GM23338 (cell line): ENCODE measurements around the gene ELOVL6. TPM values are rescaled to one million over a fixed set of nuclear protein-coding genes. Genes with fewer than 3 reads are reported as not detected.

Experiments
- ATAC-seq: fragments of 200-7000 bp; cut with Tn5 transposase; 3 replicates; pipeline ENCODE4 v1.9.1; 2020
- DNase-seq: peaks from one replicate; pipeline ENCODE4 v3.0.0-alpha.2; 2015; ENCODE audit warnings: low spot score
- H2AFZ ChIP-seq: fragments of 200-600 bp; sonication (generic); 2 replicates; pipeline ENCODE4 v1.8.0; 2016; ENCODE audit warnings: antibody characterized with exemption, mild to moderate bottlenecking, moderate library complexity
- H3F3A ChIP-seq: fragments of 200-600 bp; sonication (generic); replicated peaks from 2 replicates; pipeline ENCODE4 v1.8.0; 2017; ENCODE audit warnings: antibody characterized with exemption, mixed run types, low read depth
- H3K27ac ChIP-seq: fragments of 200-600 bp; sonication (generic); 2 replicates; pipeline ENCODE4 v1.6.1; 2016; ENCODE audit warnings: low read depth
- H3K27me3 ChIP-seq: fragments of 200-600 bp; sonication (generic); 2 replicates; pipeline ENCODE4 v1.8.0; 2016; ENCODE audit warnings: mild to moderate bottlenecking, mixed run types, moderate library complexity; ENCODE audit not compliant: insufficient read depth
- H3K36me3 ChIP-seq: fragments of 200-600 bp; sonication (generic); 2 replicates; pipeline ENCODE4 v1.8.0; 2016; ENCODE audit warnings: mild to moderate bottlenecking; ENCODE audit not compliant: insufficient read depth
- H3K4me1 ChIP-seq: fragments of 200-600 bp; sonication (generic); 2 replicates; pipeline ENCODE4 v1.8.0; 2016; ENCODE audit warnings: mild to moderate bottlenecking, moderate library complexity; ENCODE audit not compliant: insufficient read depth
- H3K4me2 ChIP-seq: fragments of 200-600 bp; sonication (generic); 2 replicates; pipeline ENCODE4 v1.7.1; 2017; ENCODE audit warnings: mixed run types
- H3K4me3 ChIP-seq: fragments of 200-600 bp; sonication (generic); 2 replicates; pipeline ENCODE4 v1.6.1; 2016; ENCODE audit warnings: mixed run types
- H3K79me2 ChIP-seq: fragments of 200-600 bp; sonication (generic); replicated peaks from 2 replicates; pipeline ENCODE4 v1.8.0; 2017; ENCODE audit warnings: mild to moderate bottlenecking; ENCODE audit not compliant: insufficient read depth
- H3K9me2 ChIP-seq: fragments of 200-600 bp; sonication (generic); 2 replicates; pipeline ENCODE4 v1.8.0; 2017; ENCODE audit not compliant: insufficient read depth
- H4K20me1 ChIP-seq: fragments of 200-600 bp; sonication (generic); replicated peaks from 2 replicates; pipeline ENCODE4 v1.8.0; 2017; ENCODE audit warnings: mild to moderate bottlenecking; ENCODE audit not compliant: insufficient read depth
- H3K27ac Mint-ChIP-seq: 2 replicates; pipeline ENCODE4 v1.8.0; 2020; ENCODE audit warnings: inconsistent platforms, mild to moderate bottlenecking, moderate library complexity, mixed read lengths
- H3K27me3 Mint-ChIP-seq: 3 replicates; pipeline ENCODE4 v1.8.0; 2022; ENCODE audit warnings: low read depth, mild to moderate bottlenecking, moderate library complexity, mixed read lengths, inconsistent platforms; ENCODE audit not compliant: insufficient read depth, poor library complexity
- H3K36me3 Mint-ChIP-seq: 3 replicates; pipeline ENCODE4 v1.8.0; 2021; ENCODE audit warnings: low read depth, mild to moderate bottlenecking, inconsistent platforms, moderate library complexity, mixed read lengths
- H3K4me1 Mint-ChIP-seq: 3 replicates; pipeline ENCODE4 v1.8.0; 2020; ENCODE audit warnings: mild to moderate bottlenecking, inconsistent platforms, mixed read lengths
- H3K4me3 Mint-ChIP-seq: 3 replicates; pipeline ENCODE4 v1.8.0; 2021; ENCODE audit warnings: moderate library complexity, mild to moderate bottlenecking, inconsistent platforms, mixed read lengths
- H3K9me3 Mint-ChIP-seq: 3 replicates; pipeline ENCODE4 v1.8.0; 2020; ENCODE audit warnings: moderate library complexity, mild to moderate bottlenecking, inconsistent platforms, mixed read lengths
- CREB1 ChIP-seq: fragments of 250-450 bp; sonication (Bioruptor Pico); IDR thresholded peaks from 2 replicates; pipeline ENCODE4 v1.5.0; 2020; ENCODE audit warnings: low read depth, mild to moderate bottlenecking, moderate library complexity
- CTCF ChIP-seq, 2 experiments: fragments of 200-600 bp in 1 of 2; sonication (generic) in 1 of 2; conservative IDR thresholded peaks; 2 replicates each; pipeline versions ENCODE4 v1.5.1 to v1.6.1; 2016 to 2017; ENCODE audit warnings: antibody characterized with exemption in 2 of 2, low read depth in 2 of 2, mild to moderate bottlenecking in 2 of 2, moderate library complexity in 1 of 2
- ETS1 ChIP-seq: IDR thresholded peaks from 2 replicates; pipeline ENCODE4 v1.6.1; 2016; ENCODE audit warnings: antibody characterized with exemption
- EZH2 ChIP-seq: fragments of 200-600 bp; sonication (generic); IDR thresholded peaks from one replicate; pipeline ENCODE4 v1.8.0; 2017; ENCODE audit warnings: antibody characterized with exemption, mild to moderate bottlenecking, low read depth; ENCODE audit not compliant: unreplicated experiment
- EZH2phosphoT487 ChIP-seq: fragments of 200-600 bp; sonication (generic); IDR thresholded peaks from one replicate; pipeline ENCODE4 v1.8.1; 2018; ENCODE audit warnings: antibody characterized with exemption; ENCODE audit not compliant: unreplicated experiment
- JUNB ChIP-seq: IDR thresholded peaks from one replicate; pipeline ENCODE4 v1.6.1; 2016; ENCODE audit warnings: antibody characterized with exemption; ENCODE audit not compliant: unreplicated experiment
- NANOG ChIP-seq: IDR thresholded peaks from 2 replicates; pipeline ENCODE4 v1.6.1; 2016; ENCODE audit warnings: antibody characterized with exemption, borderline replicate concordance
- POLR2AphosphoS5 ChIP-seq: IDR thresholded peaks from 2 replicates; pipeline ENCODE4 v1.6.1; 2016; ENCODE audit warnings: antibody characterized with exemption, low read depth
- REST ChIP-seq: IDR thresholded peaks from one replicate; pipeline ENCODE4 v1.6.1; 2018; ENCODE audit warnings: antibody characterized with exemption; ENCODE audit not compliant: unreplicated experiment
- STAT1 ChIP-seq: IDR thresholded peaks from one replicate; pipeline ENCODE4 v1.6.1; 2016; ENCODE audit warnings: antibody characterized with exemption; ENCODE audit not compliant: unreplicated experiment
- ZNF114 ChIP-seq: fragments of 250-450 bp; sonication (Bioruptor Pico); IDR thresholded peaks from 2 replicates; pipeline ENCODE4 v1.5.0; 2020; ENCODE audit warnings: mild to moderate bottlenecking, moderate library complexity
- ZNF331 ChIP-seq: fragments of 250-450 bp; sonication (Bioruptor Pico); IDR thresholded peaks from 2 replicates; pipeline ENCODE4 v1.5.0; 2020; ENCODE audit warnings: low read depth, mild to moderate bottlenecking, moderate library complexity
- polyA plus RNA-seq: library from polyadenylated mRNA; unstranded; fragments of >200 nt; fragmentation: Nextera tagmentation; extraction: Ambion mirVana; gene quantifications from 2 replicates; pipeline ENCODE4 v1.2.1, GENCODE V29; 2016
- total RNA-seq: library from RNA; depleted of rRNA; stranded (reverse); fragments of >200 nt; shearing (Covaris generic); gene quantifications from 2 replicates; pipeline ENCODE4 v1.2.3, GENCODE V29; 2014

The ELOVL6 gene
- total and polyA plus RNA-seq, 2 experiments from 2014 or later, result 82.7 to 89.5 TPM

GRCh38 chr4:110034026-110034393 is 164.4 kb downstream of the ELOVL6 start (continued):
- TF ChIP-seq STAT1, result no peak
- no peak for TF ChIP-seq REST
- TF ChIP-seq JUNB, result no peak
- TF ChIP-seq NANOG, result no peak
- no peak for TF ChIP-seq ZNF331
- no peak for TF ChIP-seq ETS1
- TF ChIP-seq EZH2, result no peak

- no peak overlapping the region for H3K4me2 ChIP-seq
- no peaks in the 10 kb centered on the region for H4K20me1 ChIP-seq
- H3F3A ChIP-seq, result no peaks in the 10 kb centered on the region
- no peaks in the 10 kb centered on the region; the same call in 1 of the 2 replicates for H3K9me2 ChIP-seq
- DNase-seq, result no peak
- no peaks in the 10 kb centered on the region for H3K79me2 ChIP-seq
- Mint-ChIP-seq H3K27me3 (no peaks in the 10 kb centered on the region), H3K4me1 (peaks cover 11% of the 10 kb centered on the region), H3K36me3 (no peaks in the 10 kb centered on the region), H3K27ac (no peak overlapping the region), H3K9me3 (no peaks in the 10 kb centered on the region), H3K4me3 (no peak overlapping the region)
- no peak overlapping the region for H3K27ac ChIP-seq
- H3K4me1 ChIP-seq, result no peaks in the 10 kb centered on the region
- no peaks in the 10 kb centered on the region for H3K36me3 ChIP-seq
- H3K27me3 ChIP-seq, result no peaks in the 10 kb centered on the region
- no peak overlapping the region for H2AFZ ChIP-seq
- ATAC-seq, result no peak
- H3K4me3 ChIP-seq, result no peak overlapping the region
- no peak for TF ChIP-seq CTCF (conservative IDR thresholded peaks at IDR 0.05; ENCODE audit: low read depth in 2 of 2)
- TF ChIP-seq STAT1, result no peak
- no peak for TF ChIP-seq ZNF114 (CRISPR knock-in tag)
- no peak for TF ChIP-seq EZH2
- TF ChIP-seq EZH2phosphoT487, result no peak
- TF ChIP-seq ZNF331, result no peak
- TF ChIP-seq POLR2AphosphoS5, result no peak
- no peak for TF ChIP-seq CREB1 (CRISPR knock-in tag)
- TF ChIP-seq JUNB, result no peak
- TF ChIP-seq REST, result no peak
These were observed 164.9 kb downstream of the ELOVL6 start for GRCh38 chr4:110033355-110034025.
